Ishikawa (cell line): ENCODE data around the gene OXER1.

Source experiments
- CEBPB ChIP-seq: IDR thresholded peaks from 2 replicates; pipeline ENCODE4 v1.6.1; 2012
- EGR1 ChIP-seq: IDR thresholded peaks from 2 replicates; pipeline ENCODE4 v1.6.1; 2012
- RAD21 ChIP-seq: IDR thresholded peaks from 2 replicates; pipeline ENCODE4 v1.6.1; 2012; ENCODE audit warnings: low read depth
- REST ChIP-seq: IDR thresholded peaks from 2 replicates; pipeline ENCODE4 v1.6.1; 2012; ENCODE audit warnings: low read depth, mild to moderate bottlenecking

- TF ChIP-seq CEBPB (no peak), EGR1 (no peak), RAD21 (no peak), REST (no peak)
Measured at GRCh38 chr2:42723465-42723864, 40.5 kb downstream of the OXER1 start.
